Right renal pelvis (tissue), 4 donors: Measurements from ENCODE around the gene COQ10A. TPM values are rescaled to one million over a fixed set of nuclear protein-coding genes. Genes with fewer than 3 reads are reported as not detected.

Source experiments
- DNase-seq, 4 donors: peaks; one replicate each; pipeline ENCODE4 v3.0.0-alpha.2; 2013; ENCODE audit warnings: low read depth in 4 of 4, low spot score in 3 of 4, missing footprints in 1 of 4
- polyA plus RNA-seq, 4 donors: library from polyadenylated mRNA; unstranded; fragments of 120-200 nt; gene quantifications; one replicate each; pipeline ENCODE4 v1.2.1, GENCODE V29; 2013; ENCODE audit not compliant: insufficient read length in 4 of 4

Gene COQ10A
- polyA plus RNA-seq, 4 donors, result 15.2 to 17.7 (median 16.9) TPM

- DNase-seq, result no peak
Observed at GRCh38 chr12:56308714-56309113, 42.0 kb downstream of the COQ10A start.

GRCh38 chr12:56311003-56311402 is 44.3 kb downstream of the COQ10A start:
- no peak for DNase-seq

- DNase-seq, result no peak
Observed at GRCh38 chr12:56315249-56315621, 48.5 kb downstream of the COQ10A start.

GRCh38 chr12:56315622-56316473 is 49.1 kb downstream of the COQ10A start, which contains the start of gene CNPY2:
Gene CNPY2 (minus strand): TSS chr12:56315988. CDS start chr12:56315217, 771 bp downstream.
- DNase-seq, result peak; percentile 91 to 97 (median 94)

- DNase-seq, result no peak
Observed at GRCh38 chr12:56317675-56318074, 50.9 kb downstream of the COQ10A start.

Other genes starting within 250 kb of the COQ10A start
- 10 to 100 TPM; 15.4 to 18.5 (median 17.0) TPM for gene IKZF4, start 245.9 kb upstream of the COQ10A start, polyA plus RNA-seq
- 100 to 1,000 TPM; 124 to 544 (median 254) TPM for gene RPS26, start 225.0 kb upstream of the COQ10A start, polyA plus RNA-seq
- gene ERBB3, start 186.8 kb upstream of the COQ10A start, polyA plus RNA-seq, result 10 to 100 TPM; 73.9 to 92.9 (median 83.1) TPM
- 100 to 1,000 TPM; 146 to 157 (median 151) TPM for gene PA2G4, start 162.4 kb upstream of the COQ10A start, polyA plus RNA-seq
- gene RPL41, start 150.3 kb upstream of the COQ10A start, polyA plus RNA-seq, result 1,000 to 10,000 TPM; 4,780 to 5,144 (median 4,856) TPM
- gene ZC3H10, start 148.7 kb upstream of the COQ10A start, polyA plus RNA-seq, result 1 to 10 TPM; 6.5 to 7.4 (median 7.2) TPM
- 10 to 100 TPM; 71.0 to 84.0 (median 79.2) TPM for gene ESYT1, start 138.7 kb upstream of the COQ10A start, polyA plus RNA-seq
- gene MYL6B, start 114.4 kb upstream of the COQ10A start, polyA plus RNA-seq, result 100 to 1,000 TPM; 157 to 173 (median 167) TPM
- gene MYL6, start 108.6 kb upstream of the COQ10A start, polyA plus RNA-seq, result 1,000 to 10,000 TPM; 1,704 to 1,897 (median 1,779) TPM
- gene SMARCC2, start 77.5 kb upstream of the COQ10A start, polyA plus RNA-seq, result 100 to 1,000 TPM; 110 to 133 (median 130) TPM
- gene RNF41, start 45.0 kb upstream of the COQ10A start, polyA plus RNA-seq, result 10 to 100 TPM; 43.5 to 45.8 (median 44.0) TPM
- 10 to 100 TPM; 28.4 to 35.3 (median 31.8) TPM for gene NABP2, start 42.6 kb upstream of the COQ10A start, polyA plus RNA-seq
- 10 to 100 TPM; 46.7 to 76.7 (median 52.3) TPM for gene SLC39A5, start 36.9 kb upstream of the COQ10A start, polyA plus RNA-seq
- gene ANKRD52, start 8.6 kb upstream of the COQ10A start, polyA plus RNA-seq, result 10 to 100 TPM; 28.2 to 32.0 (median 30.3) TPM
- 100 to 1,000 TPM; 185 to 206 (median 202) TPM for gene CS, start 33.4 kb downstream of the COQ10A start, polyA plus RNA-seq
- 100 to 1,000 TPM; 145 to 167 (median 153) TPM for gene CNPY2, start 49.0 kb downstream of the COQ10A start, polyA plus RNA-seq
- 100 to 1,000 TPM in 1 of 4 donors, 10 to 100 TPM in 3; 79.4 to 101 (median 82.0) TPM for gene PAN2, start 67.1 kb downstream of the COQ10A start, polyA plus RNA-seq
- gene IL23A, start 71.9 kb downstream of the COQ10A start, polyA plus RNA-seq, result under 1 TPM; 0.49 to 1.00 (median 0.89) TPM
- 100 to 1,000 TPM in 1 of 4 donors, 10 to 100 TPM in 3; 79.2 to 107 (median 85.1) TPM for gene STAT2, start 93.2 kb downstream of the COQ10A start, polyA plus RNA-seq
- under 1 TPM in 3 of 4 donors, not detected in 1; 0.06 to 0.18 (median 0.11) TPM for gene APOF, start 95.9 kb downstream of the COQ10A start, polyA plus RNA-seq
- gene TIMELESS, start 182.5 kb downstream of the COQ10A start, polyA plus RNA-seq, result 10 to 100 TPM; 33.6 to 38.4 (median 36.9) TPM
- under 1 TPM in 2 of 4 donors, not detected in 2; 0.22 to 0.37 TPM for gene MIP, start 187.7 kb downstream of the COQ10A start, polyA plus RNA-seq
- 1 to 10 TPM; 3.5 to 4.8 (median 4.3) TPM for gene SPRYD4, start 201.6 kb downstream of the COQ10A start, polyA plus RNA-seq
- gene GLS2, start 221.2 kb downstream of the COQ10A start, polyA plus RNA-seq, result 1 to 10 TPM in 2 of 4 donors, under 1 TPM in 2; 0.78 to 1.6 (median 1.0) TPM